Stimulated activated CD4-positive, alpha-beta T cell treated with anti-CD3 and anti-CD28 coated beads, Interleukin-12 subunit alpha, Interleukin-12 subunit beta, amount 100 ng/mL, for 4 hours (primary cell): ENCODE results near the gene PLCXD1.
"Not testable (repeated sequence)": the region's sequence is repeated elsewhere in the genome, so short reads cannot be mapped to it uniquely, and the experiment has no call there.

Source experiments
- DNase-seq: peaks from one replicate; pipeline ENCODE4 v3.0.0-alpha.2; 2020

Gene PLCXD1

GRCh38 chrX:281166-281999 lies at the start of gene PLCXD1:
Gene PLCXD1 (plus strand): TSS chrX:281381. CDS start chrX:284188, 2,807 bp downstream.
- no peak for DNase-seq

- DNase-seq, result not testable (repeated sequence)
Observed at GRCh38 chrX:231637-232277, 49.4 kb upstream of the PLCXD1 start.

GRCh38 chrX:232278-232655 lies 48.9 kb upstream of the PLCXD1 start:
- not testable (repeated sequence) for DNase-seq

GRCh38 chrX:236201-236600 lies 45.0 kb upstream of the PLCXD1 start:
- DNase-seq, result not testable (repeated sequence)

DNA sequence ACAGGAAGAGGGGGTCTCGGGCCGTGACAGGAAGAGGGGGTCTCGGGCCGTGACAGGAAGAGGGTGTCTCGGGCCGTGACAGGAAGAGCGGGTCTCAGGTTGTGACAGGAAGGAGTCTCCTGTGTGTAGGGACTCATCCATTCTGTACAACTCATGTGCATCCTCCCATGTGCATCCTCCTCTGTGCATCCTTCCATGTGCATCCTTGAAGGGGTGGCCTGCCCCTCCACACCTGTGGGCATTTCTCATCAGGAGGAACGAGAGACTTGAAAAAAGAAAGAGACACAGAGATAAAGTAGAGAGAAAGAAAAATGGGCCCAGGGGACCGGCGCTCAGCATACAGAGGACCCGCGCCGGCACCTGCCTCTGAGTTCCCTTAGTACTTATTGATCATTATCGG lies 30.2 kb upstream of the PLCXD1 start:
- no peak for DNase-seq

- DNase-seq, result not testable (repeated sequence)
Observed at GRCh38 chrX:251396-252243, 29.6 kb upstream of the PLCXD1 start.

- DNase-seq, result no peak
Observed at GRCh38 chrX:252244-252956, 28.8 kb upstream of the PLCXD1 start.

- DNase-seq, result no peak
Observed at GRCh38 chrX:252957-253291, 28.3 kb upstream of the PLCXD1 start.

- no peak for DNase-seq
Observed at GRCh38 chrX:253451-254297, 27.5 kb upstream of the PLCXD1 start.

DNA sequence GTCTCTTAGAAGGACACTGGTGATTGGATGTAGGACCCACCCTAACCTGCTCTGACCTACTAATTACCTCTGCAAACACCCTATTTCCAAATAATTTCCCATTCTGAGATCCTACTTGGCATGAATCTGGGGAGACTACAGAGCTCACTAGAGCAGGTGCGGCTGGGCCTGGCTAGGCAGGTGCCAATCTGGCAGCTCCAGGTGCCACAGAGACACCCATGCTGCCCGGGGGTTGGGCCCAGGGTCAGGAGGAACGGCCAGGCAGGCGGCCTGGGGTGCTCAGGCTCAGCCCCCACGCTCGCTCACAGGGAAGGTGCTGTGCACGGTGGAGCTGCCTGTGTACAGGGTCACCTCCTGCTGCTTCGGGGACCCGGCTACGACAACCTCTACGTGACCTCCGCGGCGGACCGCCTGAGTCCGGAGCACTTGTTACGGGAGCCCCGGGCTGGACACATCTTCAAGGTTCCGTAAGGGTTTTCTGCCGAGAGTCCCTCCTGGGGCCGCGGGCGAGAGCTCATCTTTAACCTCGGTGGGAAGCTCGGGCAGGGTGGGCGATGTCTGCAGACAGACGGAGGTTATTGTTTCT lies 26.5 kb upstream of the PLCXD1 start:
- no peak for DNase-seq

DNA sequence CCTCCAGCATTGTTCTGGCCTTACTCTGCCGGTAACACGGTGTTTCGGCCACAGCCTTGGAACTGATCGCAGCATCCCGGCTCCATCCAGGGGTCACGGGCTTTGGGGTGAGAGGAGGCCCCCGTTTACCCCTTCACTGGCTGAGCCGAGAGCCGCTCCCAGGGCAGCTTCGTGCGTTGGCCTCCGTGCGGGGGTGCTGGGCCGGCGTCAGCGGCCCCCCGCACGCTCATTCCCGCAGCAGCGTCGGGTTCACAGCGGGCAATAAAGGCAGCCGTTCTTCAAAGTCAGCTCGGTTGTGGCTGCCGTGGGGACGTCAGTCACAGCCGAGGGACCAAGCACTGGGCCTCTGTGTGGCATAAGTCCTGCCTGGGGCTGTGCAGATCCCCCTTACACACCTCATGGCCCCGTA lies 25.3 kb upstream of the PLCXD1 start:
- DNase-seq, result no peak

DNA sequence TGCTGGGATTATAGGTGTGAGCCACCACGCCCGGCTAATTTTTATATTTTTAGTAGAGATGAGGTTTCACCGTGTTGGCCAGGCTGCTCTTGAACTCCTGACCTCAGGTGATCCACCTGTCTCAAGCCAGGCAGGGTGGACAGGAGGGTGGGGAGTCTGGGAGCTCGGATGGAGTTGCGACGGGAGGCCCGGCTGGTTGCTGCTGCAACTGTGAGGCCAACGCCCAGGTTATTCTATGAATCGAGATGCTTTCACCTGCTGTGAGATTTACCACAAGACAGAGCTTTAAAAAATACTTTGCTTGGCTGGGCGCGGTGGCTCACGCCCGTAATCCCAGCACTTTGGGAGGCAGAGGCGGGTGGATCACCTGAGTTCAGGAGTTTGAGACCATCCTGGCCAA lies 24.1 kb upstream of the PLCXD1 start:
- DNase-seq, result not testable (repeated sequence)

- DNase-seq, result no peak
Observed at GRCh38 chrX:257681-258289, 23.4 kb upstream of the PLCXD1 start.

DNA sequence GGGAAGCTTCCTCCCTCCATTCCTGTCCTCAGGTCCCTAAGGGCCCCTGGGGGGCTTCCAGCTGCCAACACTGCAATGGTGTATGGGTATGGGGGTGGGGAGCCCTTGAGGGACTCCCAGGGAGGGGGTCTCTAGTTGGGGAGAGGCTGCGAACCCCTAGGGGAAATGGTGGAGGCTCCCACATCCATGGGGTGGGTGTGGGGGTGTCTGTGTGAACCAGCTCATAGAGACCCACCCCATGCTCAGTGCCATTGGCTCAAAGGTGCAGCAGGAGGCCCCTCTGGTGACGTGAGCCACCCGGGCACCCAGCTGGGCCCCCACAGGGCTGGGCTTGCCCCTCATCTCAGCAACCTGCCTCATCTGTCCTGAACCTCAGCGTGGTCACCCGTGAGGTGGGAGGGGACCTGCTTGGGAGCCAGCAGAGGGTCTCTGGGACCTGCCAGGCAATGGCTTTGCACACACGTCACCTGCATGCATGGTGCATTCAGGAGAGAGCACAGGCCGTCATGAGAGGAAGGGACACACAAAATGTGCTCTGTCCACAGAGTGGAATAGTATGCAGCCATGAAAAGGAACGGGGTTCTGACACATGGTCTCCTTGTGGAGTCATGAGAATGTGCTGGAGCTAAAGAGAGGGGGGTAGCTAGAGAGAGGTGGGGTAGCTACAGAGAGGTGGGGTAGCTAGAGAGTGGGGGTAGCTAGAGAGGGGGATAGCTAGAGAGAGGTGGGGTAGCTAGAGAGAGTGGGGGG lies 22.7 kb upstream of the PLCXD1 start:
- no peak for DNase-seq

DNA sequence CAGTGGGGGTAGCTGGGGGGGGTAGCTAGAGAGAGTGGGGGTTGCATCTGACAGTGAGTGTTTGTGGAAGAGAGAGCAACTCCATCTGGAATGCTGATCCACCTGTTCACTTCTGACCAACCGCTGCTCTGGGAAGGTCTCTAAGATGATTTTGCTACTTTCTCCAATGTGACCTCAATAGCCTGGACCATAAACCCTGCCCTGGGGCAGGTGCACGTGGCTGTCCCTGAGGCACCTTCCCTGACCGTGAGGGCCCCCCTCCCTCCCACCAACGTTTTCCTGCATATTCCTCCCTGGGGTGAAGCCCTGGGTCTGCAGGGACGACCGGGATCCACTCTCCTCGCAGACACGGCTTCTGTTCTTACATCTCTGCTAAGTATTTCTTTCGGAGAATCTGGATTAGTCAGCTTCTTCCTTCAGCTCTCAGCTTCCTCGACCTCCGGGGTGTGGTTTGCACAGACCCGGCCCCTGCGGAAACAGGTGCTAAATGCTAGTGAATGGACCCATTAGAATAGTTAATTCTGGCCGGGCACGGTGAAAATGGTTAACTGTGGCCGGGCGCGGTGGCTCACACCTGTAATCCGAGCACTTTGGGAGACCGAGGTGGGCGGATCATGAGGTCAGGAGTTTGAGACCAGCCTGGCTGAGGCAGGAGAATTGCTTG lies 21.4 kb upstream of the PLCXD1 start:
- no peak for DNase-seq

DNA sequence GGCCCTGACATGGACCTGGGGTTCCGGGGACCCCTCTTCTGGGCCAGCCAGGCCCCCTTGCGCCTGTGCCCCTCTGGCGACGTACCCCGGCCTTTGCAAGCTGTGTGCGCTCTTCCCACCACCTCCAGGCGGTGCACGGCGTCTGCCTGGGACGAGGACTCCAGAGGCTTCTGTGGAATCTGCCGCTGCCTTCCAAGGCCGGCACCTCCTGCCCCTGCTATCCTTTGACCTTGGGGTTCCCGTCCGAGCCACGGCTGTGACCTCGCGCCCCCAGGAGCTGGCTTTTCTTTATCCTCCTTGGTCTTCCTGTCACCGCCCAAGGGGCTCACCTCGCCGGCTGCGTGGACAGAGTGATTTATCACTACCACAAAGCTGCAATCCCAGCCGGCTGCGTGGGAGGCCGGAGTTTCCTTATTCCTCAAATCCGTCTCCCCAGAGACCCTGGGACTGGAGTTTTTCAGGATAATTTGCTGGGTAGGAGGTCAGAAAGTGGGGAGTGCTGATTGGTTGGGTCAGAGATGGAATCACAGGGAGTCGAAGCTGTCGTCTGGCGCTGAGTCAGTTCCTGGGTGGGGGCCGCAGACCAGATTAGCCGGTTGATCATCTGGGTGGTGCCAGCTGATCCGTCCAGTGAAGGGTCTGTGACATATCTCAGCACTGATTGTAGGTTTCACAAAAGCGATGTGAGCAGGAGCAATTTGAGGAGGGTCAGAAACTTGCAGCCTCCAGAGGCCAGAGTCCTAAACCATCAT lies 19.8 kb upstream of the PLCXD1 start:
- DNase-seq, result no peak

DNA sequence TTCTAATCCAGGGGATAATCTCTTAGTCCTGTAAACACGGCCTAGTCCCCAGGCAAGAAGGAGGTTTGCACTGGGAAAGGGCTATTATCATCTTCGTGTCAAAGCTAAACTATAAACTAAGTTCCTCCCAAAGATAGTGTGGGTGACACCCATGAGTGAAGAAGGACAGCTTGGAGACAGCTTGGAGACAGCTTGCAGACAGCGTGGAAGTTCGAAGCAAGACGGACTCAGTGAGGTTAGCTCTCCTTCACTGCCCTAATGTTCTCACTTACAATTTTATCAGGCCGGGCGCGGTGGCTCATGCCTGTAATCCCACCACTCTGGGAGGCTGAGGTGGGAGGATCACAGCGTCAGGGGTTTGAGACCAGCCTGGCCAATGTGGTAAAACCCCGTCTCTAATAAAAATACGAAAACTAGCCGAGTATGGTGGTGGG lies 19.2 kb upstream of the PLCXD1 start:
- no peak for DNase-seq

DNA sequence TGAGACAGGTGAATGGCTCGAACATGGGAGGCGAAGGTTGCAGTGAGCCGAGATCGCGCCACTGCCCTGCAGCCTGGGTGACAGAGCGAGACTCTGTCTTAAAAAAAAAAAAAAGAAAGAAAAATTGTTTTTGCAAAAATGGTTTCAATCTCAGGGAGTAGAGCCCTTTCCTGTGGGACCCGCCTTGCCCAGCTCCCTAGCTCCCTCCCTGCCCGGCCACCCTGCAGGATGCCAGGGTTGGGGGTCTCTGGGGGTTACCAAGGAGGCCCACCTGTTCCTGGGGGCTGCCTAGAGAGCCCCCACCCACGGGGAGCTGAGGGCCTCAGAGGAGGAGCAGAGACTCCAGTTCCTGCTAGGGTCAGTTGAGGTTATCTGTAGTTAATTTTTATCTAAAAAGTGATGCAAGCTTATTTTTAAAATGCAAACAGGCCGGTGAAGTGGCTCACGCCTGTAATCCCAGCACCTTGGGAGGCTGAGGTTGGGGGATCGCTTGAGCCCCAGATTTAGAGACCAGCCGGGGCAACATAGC lies 18.7 kb upstream of the PLCXD1 start:
- DNase-seq, result no peak

GRCh38 chrX:264006-264405 lies 17.2 kb upstream of the PLCXD1 start:
- DNase-seq, result not testable (repeated sequence)
